ENCODE results near the gene GPR39.

DNA sequence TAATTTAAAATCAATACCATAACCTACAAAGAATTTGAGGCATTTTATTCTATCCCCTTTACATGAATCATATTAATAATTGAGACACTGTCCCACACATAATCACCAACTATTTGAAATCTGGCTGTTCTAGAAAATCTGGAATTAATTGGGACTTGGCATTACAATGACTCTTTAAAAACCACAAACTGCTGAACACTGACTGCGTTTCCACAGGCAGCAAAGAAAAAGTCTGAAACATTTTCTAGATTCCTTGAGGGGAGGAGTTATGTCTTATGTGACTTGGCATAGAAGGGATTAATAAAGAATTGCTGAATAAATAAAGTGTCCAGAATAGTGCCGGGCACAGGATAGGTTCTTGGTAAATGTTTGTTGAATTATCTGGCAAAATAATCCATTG, 61.4 kb downstream of the GPR39 start:
- no peak for TF ChIP-seq CTCF (IDR thresholded peaks at IDR 0.05; ENCODE audit: extremely low read depth in 1 of 2, insufficient read depth in 1 of 2, low read depth in 1 of 2, low read length in 2 of 2)
- no peak for TF ChIP-seq POLR2AphosphoS5 (IDR thresholded peaks at IDR 0.05; ENCODE audit: insufficient read depth, low read depth, low read length)
- no peak for TF ChIP-seq EZH2 (IDR thresholded peaks at IDR 0.05; ENCODE audit: borderline replicate concordance, low read depth, low read length, severe bottlenecking)
